CD14-positive monocyte (primary cell): ENCODE results near the gene FKBP5. TPM values are rescaled to one million over a fixed set of nuclear protein-coding genes. Genes with fewer than 3 reads are reported as not detected.

Experiments
- DNase-seq, 3 donors: peaks; one replicate each; pipeline ENCODE4 v3.0.0-alpha.2; 2011 to 2022
- H2AFZ ChIP-seq: 2 replicates; pipeline ENCODE4 v1.6.0; 2012; ENCODE audit warnings: mild to moderate bottlenecking, low read depth, low read length, inconsistent platforms; ENCODE audit not compliant: insufficient read depth, poor library complexity, severe bottlenecking
- H3K27ac ChIP-seq, 2 donors: 1 replicate in 1 of 2; 2 replicates in 1 of 2; pipeline ENCODE4 v1.5.1; 2012 to 2013; ENCODE audit warnings: low read length in 2 of 2, control low read depth in 1 of 2, inconsistent platforms in 1 of 2, low read depth in 1 of 2, mild to moderate bottlenecking in 1 of 2
- H3K27me3 ChIP-seq, 2 donors: one replicate each; pipeline versions ENCODE4 v1.6.0 to v1.6.1; 2011 to 2013; ENCODE audit warnings: low read length in 2 of 2; ENCODE audit not compliant: control insufficient read depth in 2 of 2, insufficient read depth in 2 of 2
- H3K36me3 ChIP-seq, 2 donors: replicated peaks in 1 of 2; 1 replicate in 1 of 2; 2 replicates in 1 of 2; pipeline versions ENCODE4 v1.5.1 to v1.6.1; 2012 to 2013; ENCODE audit warnings: low read length in 2 of 2, control low read depth in 1 of 2, inconsistent platforms in 1 of 2, mild to moderate bottlenecking in 1 of 2; ENCODE audit not compliant: insufficient read depth in 2 of 2, control insufficient read depth in 1 of 2
- H3K4me1 ChIP-seq, 2 donors: 1 replicate in 1 of 2; 2 replicates in 1 of 2; pipeline versions ENCODE4 v1.5.1 to v1.6.1; 2012 to 2013; ENCODE audit warnings: low read length in 2 of 2, control low read depth in 1 of 2, inconsistent platforms in 1 of 2, mild to moderate bottlenecking in 1 of 2, moderate library complexity in 1 of 2; ENCODE audit not compliant: insufficient read depth in 2 of 2, control insufficient read depth in 1 of 2
- H3K4me2 ChIP-seq: replicated peaks from 2 replicates; pipeline ENCODE3; 2012; ENCODE audit warnings: low read length, moderate library complexity, mild to moderate bottlenecking; ENCODE audit not compliant: poor library complexity, severe bottlenecking; ENCODE audit errors: extremely low read depth
- H3K4me3 ChIP-seq, 3 experiments: fragments of 200-600 bp in 1 of 3; sonication (generic) in 1 of 3; replicated peaks in 1 of 3; 1 replicate in 2 of 3; 2 replicates in 1 of 3; pipeline ENCODE4 v1.5.1; 2011 to 2013; ENCODE audit warnings: low read length in 3 of 3, mild to moderate bottlenecking in 3 of 3, control low read depth in 2 of 3, low read depth in 2 of 3, inconsistent platforms in 1 of 3, moderate library complexity in 1 of 3
- H3K79me2 ChIP-seq: 2 replicates; pipeline ENCODE4 v1.6.0; 2012; ENCODE audit warnings: mild to moderate bottlenecking, control low read depth, inconsistent platforms, low read length, moderate library complexity; ENCODE audit not compliant: insufficient read depth
- H3K9ac ChIP-seq: 2 replicates; pipeline ENCODE4 v1.6.0; 2017; ENCODE audit warnings: low read length, mild to moderate bottlenecking; ENCODE audit not compliant: insufficient read depth, poor library complexity, severe bottlenecking
- H3K9me3 ChIP-seq, 2 donors: replicated peaks in 1 of 2; 1 replicate in 1 of 2; 2 replicates in 1 of 2; pipeline versions ENCODE4 v1.5.1 to v1.6.1; 2012 to 2013; ENCODE audit warnings: low read length in 2 of 2, control low read depth in 1 of 2; ENCODE audit not compliant: control insufficient read depth in 1 of 2, insufficient read depth in 1 of 2
- H4K20me1 ChIP-seq: 2 replicates; pipeline ENCODE4 v1.6.0; 2012; ENCODE audit warnings: mild to moderate bottlenecking, low read length, control low read depth, moderate library complexity; ENCODE audit not compliant: insufficient read depth
- H3K27ac Mint-ChIP-seq, 7 donors: one replicate each; pipeline ENCODE4 v1.8.0; 2020; ENCODE audit warnings: mild to moderate bottlenecking in 7 of 7, mixed read lengths in 7 of 7, moderate library complexity in 6 of 7, inconsistent platforms in 2 of 7
- H3K27me3 Mint-ChIP-seq, 3 donors: one replicate each; pipeline ENCODE4 v1.8.0; 2021 to 2022; ENCODE audit warnings: low read depth in 3 of 3, mild to moderate bottlenecking in 3 of 3, mixed read lengths in 3 of 3, moderate library complexity in 3 of 3, inconsistent platforms in 1 of 3
- H3K36me3 Mint-ChIP-seq, 2 donors: one replicate each; pipeline ENCODE4 v1.8.0; 2020; ENCODE audit warnings: mixed read lengths in 2 of 2, inconsistent platforms in 1 of 2, mild to moderate bottlenecking in 1 of 2
- H3K4me1 Mint-ChIP-seq: one replicate; pipeline ENCODE4 v1.8.0; 2020; ENCODE audit warnings: mild to moderate bottlenecking, mixed read lengths
- H3K4me3 Mint-ChIP-seq, 2 donors: one replicate each; pipeline ENCODE4 v1.8.0; 2020; ENCODE audit warnings: mild to moderate bottlenecking in 2 of 2, mixed read lengths in 2 of 2, moderate library complexity in 1 of 2
- H3K9me3 Mint-ChIP-seq, 7 donors: one replicate each; pipeline ENCODE4 v1.8.0; 2020 to 2022; ENCODE audit warnings: mixed read lengths in 7 of 7, mild to moderate bottlenecking in 6 of 7, moderate library complexity in 6 of 7, inconsistent platforms in 2 of 7
- CTCF ChIP-seq: fragments of 200-600 bp; IDR thresholded peaks from one replicate; pipeline ENCODE4 v1.8.0; 2022; ENCODE audit warnings: antibody characterized with exemption, mild to moderate bottlenecking
- WGBS: methylation state at CpG from one replicate; pipeline ENCODE4 v1.1.5; 2013; ENCODE audit warnings: missing lambda C conversion rate; ENCODE audit not compliant: insufficient coverage; 5-methylcytosine and 5-hydroxymethylcytosine counted together
- intact Hi-C, 2 donors: fragments of 100-400 bp; cut with micrococcal nuclease; formaldehyde crosslinking; loops; one replicate each; pipeline versions ENCODE4 v1.15.0 to v1.15.1; 2023
- polyA plus RNA-seq, 3 donors: library from polyadenylated mRNA; depleted of rRNA in 1 of 3; unstranded in 2 of 3; stranded (reverse) in 1 of 3; fragments of 300-500 nt in 2 of 3; fragments of >200 nt in 1 of 3; fragmentation: Illumina TruSeq in 2 of 3; gene quantifications; 1 replicate in 2 of 3; 2 replicates in 1 of 3; pipeline ENCODE4 v1.2.3, GENCODE V29; 2012 to 2021

Gene FKBP5
- polyA plus RNA-seq, 3 donors: 20.2 to 58.5 (median 56.9) TPM

GRCh38 chr6:35626401-35626800 lies 62.3 kb downstream of the FKBP5 start:
- Mint-ChIP-seq H3K27ac (peak overlapping the region in 4 of 7 donors; percentile 31 to 63 (median 48)), H3K4me3 (no peak overlapping the region), H3K4me1 (peaks cover 45% of the 10 kb centered on the region), H3K36me3 (peaks cover 35 to 59% of the 10 kb centered on the region in 2 donors), H3K27me3 (no peaks in the 10 kb centered on the region), H3K9me3 (peaks cover 0 to 5% (median 0%) of the 10 kb centered on the region in 7 donors)
- no peak overlapping the region for H3K9ac ChIP-seq
- H2AFZ ChIP-seq: no peak overlapping the region
- H3K27me3 ChIP-seq: no peaks in the 10 kb centered on the region
- H3K27ac ChIP-seq: peak overlapping the region in 1 of 2 donors; percentile 57
- H3K4me2 ChIP-seq: no peak overlapping the region
- no peaks in the 10 kb centered on the region for H3K9me3 ChIP-seq
- peaks cover 52% of the 10 kb centered on the region for H3K79me2 ChIP-seq
- peak in 1 of 3 donors; percentile 11 for DNase-seq
- intact Hi-C loops: no loop called here
- peaks cover 16 to 17% of the 10 kb centered on the region in 2 donors for H3K4me1 ChIP-seq
- no peak for TF ChIP-seq CTCF
- H4K20me1 ChIP-seq: peaks cover 35% of the 10 kb centered on the region
- no CpG with 5 or more reads among the region's 2 CpGs for WGBS
- peaks cover 23 to 62% of the 10 kb centered on the region in 2 donors for H3K36me3 ChIP-seq
- no peak overlapping the region for H3K4me3 ChIP-seq

GRCh38 chr6:35624341-35625070 lies 64.2 kb downstream of the FKBP5 start:
- peaks cover 48% of the 10 kb centered on the region for H3K79me2 ChIP-seq
- H3K4me2 ChIP-seq: no peak overlapping the region
- peaks cover 49% of the 10 kb centered on the region for H3K4me1 Mint-ChIP-seq
- no peaks in the 10 kb centered on the region for H3K27me3 Mint-ChIP-seq
- H3K9me3 ChIP-seq: no peaks in the 10 kb centered on the region
- no peak overlapping the region for H2AFZ ChIP-seq
- peaks cover 19 to 55% of the 10 kb centered on the region in 2 donors for H3K36me3 ChIP-seq
- peaks cover 0 to 3% (median 0%) of the 10 kb centered on the region in 7 donors for H3K9me3 Mint-ChIP-seq
- DNase-seq: no peak
- TF ChIP-seq CTCF: peak; percentile 41
- no peak overlapping the region for H3K9ac ChIP-seq
- H3K4me3 ChIP-seq: no peak overlapping the region
- H3K27ac ChIP-seq: peak overlapping the region in 1 of 2 donors; percentile 73
- H4K20me1 ChIP-seq: peaks cover 23% of the 10 kb centered on the region
- intact Hi-C loops: loop anchor here in 1 of 2 donors (5.0 kb wide), 1 partner anchor 37 kb away; no protein-coding TSS in a partner anchor
- WGBS: 90% methylated on average over 6 of the region's 9 CpGs
- no peak overlapping the region for H3K4me3 Mint-ChIP-seq
- peaks cover 24 to 29% of the 10 kb centered on the region in 2 donors for H3K4me1 ChIP-seq
- H3K36me3 Mint-ChIP-seq: peaks cover 27 to 49% of the 10 kb centered on the region in 2 donors
- H3K27me3 ChIP-seq: no peaks in the 10 kb centered on the region
- H3K27ac Mint-ChIP-seq: peak overlapping the region in 4 of 7 donors; percentile 1 to 46 (median 34)
